Keratinocyte (primary cell): ENCODE results near the gene PROSER1.

Experiments
- EZH2 ChIP-seq: IDR thresholded peaks from one replicate; pipeline ENCODE4 v1.6.1; 2012; ENCODE audit warnings: inconsistent platforms, mild to moderate bottlenecking, low read length, moderate library complexity
- TF ChIP-seq, protein P1 (sequence below), 3 experiments: IDR thresholded peaks in 1 of 3; conservative IDR thresholded peaks in 1 of 3; optimal IDR thresholded peaks in 1 of 3; 2 replicates in 2 of 3; 3 replicates in 1 of 3; pipeline versions ENCODE3 to v1.5.1; 2011; ENCODE audit warnings: low read length in 3 of 3, mild to moderate bottlenecking in 3 of 3, moderate library complexity in 2 of 3, control low read depth in 1 of 3, inconsistent platforms in 1 of 3; ENCODE audit not compliant: insufficient read depth in 2 of 3; ENCODE audit errors: extremely low read depth in 1 of 3

- TF ChIP-seq, protein P1, sequence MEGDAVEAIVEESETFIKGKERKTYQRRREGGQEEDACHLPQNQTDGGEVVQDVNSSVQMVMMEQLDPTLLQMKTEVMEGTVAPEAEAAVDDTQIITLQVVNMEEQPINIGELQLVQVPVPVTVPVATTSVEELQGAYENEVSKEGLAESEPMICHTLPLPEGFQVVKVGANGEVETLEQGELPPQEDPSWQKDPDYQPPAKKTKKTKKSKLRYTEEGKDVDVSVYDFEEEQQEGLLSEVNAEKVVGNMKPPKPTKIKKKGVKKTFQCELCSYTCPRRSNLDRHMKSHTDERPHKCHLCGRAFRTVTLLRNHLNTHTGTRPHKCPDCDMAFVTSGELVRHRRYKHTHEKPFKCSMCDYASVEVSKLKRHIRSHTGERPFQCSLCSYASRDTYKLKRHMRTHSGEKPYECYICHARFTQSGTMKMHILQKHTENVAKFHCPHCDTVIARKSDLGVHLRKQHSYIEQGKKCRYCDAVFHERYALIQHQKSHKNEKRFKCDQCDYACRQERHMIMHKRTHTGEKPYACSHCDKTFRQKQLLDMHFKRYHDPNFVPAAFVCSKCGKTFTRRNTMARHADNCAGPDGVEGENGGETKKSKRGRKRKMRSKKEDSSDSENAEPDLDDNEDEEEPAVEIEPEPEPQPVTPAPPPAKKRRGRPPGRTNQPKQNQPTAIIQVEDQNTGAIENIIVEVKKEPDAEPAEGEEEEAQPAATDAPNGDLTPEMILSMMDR (optimal IDR thresholded peaks at IDR 0.05 in 1 of 3, IDR thresholded peaks at IDR 0.05 in 1 of 3, conservative IDR thresholded peaks at IDR 0.05 in 1 of 3; ENCODE audit: extremely low read depth in 1 of 3, insufficient read depth in 2 of 3, low read length in 3 of 3) = peak in 1 of 3 experiments; percentile 33
- no peak for TF ChIP-seq EZH2
Observed at GRCh38 chr13:39073983-39074382, 36.1 kb upstream of the PROSER1 start.
